LNCaP clone FGC (cell line): ENCODE results near the gene STT3B.

Experiments
- DNase-seq: peaks from one replicate; pipeline ENCODE4 v3.0.0-alpha.2; 2011; ENCODE audit warnings: low read depth
- H3K4me3 ChIP-seq: 2 replicates; pipeline ENCODE4 v1.5.1; 2011; ENCODE audit warnings: mild to moderate bottlenecking, low read depth, low read length, control low read depth
- CTCF ChIP-seq: IDR thresholded peaks from 2 replicates; pipeline ENCODE4 v1.5.1; 2012; ENCODE audit warnings: mild to moderate bottlenecking; ENCODE audit not compliant: control insufficient read depth, insufficient read depth; ENCODE audit errors: extremely low read depth

The STT3B gene

GRCh38 chr3:31616711-31617110, 84.0 kb downstream of the STT3B start:
- H3K4me3 ChIP-seq = no peak overlapping the region
- no peak for DNase-seq
- TF ChIP-seq CTCF = no peak

- no peak for DNase-seq
- no peak for TF ChIP-seq CTCF
- no peak overlapping the region for H3K4me3 ChIP-seq
These were observed 87.9 kb downstream of the STT3B start for GRCh38 chr3:31620656-31621055.

GRCh38 chr3:31621314-31621713, 88.6 kb downstream of the STT3B start:
- H3K4me3 ChIP-seq = no peak overlapping the region
- TF ChIP-seq CTCF = no peak
- DNase-seq = no peak

GRCh38 chr3:31622636-31623288, 90.0 kb downstream of the STT3B start:
- no peak for DNase-seq
- H3K4me3 ChIP-seq = no peak overlapping the region
- no peak for TF ChIP-seq CTCF

GRCh38 chr3:31624083-31624709, 91.5 kb downstream of the STT3B start:
- no peak for DNase-seq
- no peak overlapping the region for H3K4me3 ChIP-seq
- no peak for TF ChIP-seq CTCF

- no peak for TF ChIP-seq CTCF
These were observed 92.6 kb downstream of the STT3B start for GRCh38 chr3:31625358-31625757.

GRCh38 chr3:31629054-31629453, 96.3 kb downstream of the STT3B start:
- DNase-seq = no peak
- no peak overlapping the region for H3K4me3 ChIP-seq
- no peak for TF ChIP-seq CTCF

More at GRCh38 chr3:31625358-31625757, 92.6 kb downstream of the STT3B start:
- no peak for DNase-seq
- H3K4me3 ChIP-seq = no peak overlapping the region
